Measurements from ENCODE around the gene CES3. TPM values are rescaled to one million over a fixed set of nuclear protein-coding genes. Genes with fewer than 3 reads are reported as not detected.

The CES3 gene
- polyA plus RNA-seq, 4 donors = 1.8 to 3.6 (median 2.4) TPM

DNA sequence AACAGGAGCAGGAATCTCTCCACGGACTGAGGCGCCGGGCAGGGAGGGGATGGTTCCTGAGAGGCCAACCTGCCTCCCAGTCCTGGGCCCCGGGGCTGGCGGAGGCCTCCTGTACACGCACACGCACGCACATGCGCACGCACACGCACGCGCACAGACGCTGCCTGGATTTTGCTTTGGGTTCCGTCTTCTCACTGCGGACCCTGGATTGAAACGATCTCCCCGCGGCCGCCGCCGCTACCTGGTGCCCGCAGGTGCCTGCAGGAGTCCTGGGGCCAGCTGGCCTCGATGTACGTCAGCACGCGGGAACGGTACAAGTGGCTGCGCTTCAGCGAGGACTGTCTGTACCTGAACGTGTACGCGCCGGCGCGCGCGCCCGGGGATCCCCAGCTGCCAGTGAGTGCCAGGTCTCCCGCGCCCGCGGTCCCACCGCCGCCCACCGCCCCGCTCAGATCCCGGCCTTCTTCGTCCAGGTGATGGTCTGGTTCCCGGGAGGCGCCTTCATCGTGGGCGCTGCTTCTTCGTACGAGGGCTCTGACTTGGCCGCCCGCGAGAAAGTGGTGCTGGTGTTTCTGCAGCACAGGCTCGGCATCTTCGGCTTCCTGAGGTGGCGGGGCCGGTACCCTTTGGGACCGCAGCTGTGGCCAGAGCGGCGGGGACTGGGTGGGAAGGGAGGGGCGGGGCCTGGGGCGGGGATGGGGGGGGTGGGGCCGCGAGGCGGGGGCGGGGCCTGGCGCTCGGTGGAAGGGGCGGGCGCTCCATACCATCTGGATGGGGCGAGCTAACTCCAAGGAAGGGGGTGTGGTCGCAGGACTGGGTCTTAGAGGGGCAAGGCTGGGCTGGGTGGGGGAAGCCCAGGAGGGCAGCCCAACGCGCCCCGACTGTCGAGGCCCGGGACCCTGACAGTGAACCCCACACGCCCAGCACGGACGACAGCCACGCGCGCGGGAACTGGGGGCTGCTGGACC, 39.6 kb downstream of the CES3 start:
- DNase-seq (ENCODE audit: low read depth in 4 of 4, low spot score in 3 of 4) = no peak

DNA sequence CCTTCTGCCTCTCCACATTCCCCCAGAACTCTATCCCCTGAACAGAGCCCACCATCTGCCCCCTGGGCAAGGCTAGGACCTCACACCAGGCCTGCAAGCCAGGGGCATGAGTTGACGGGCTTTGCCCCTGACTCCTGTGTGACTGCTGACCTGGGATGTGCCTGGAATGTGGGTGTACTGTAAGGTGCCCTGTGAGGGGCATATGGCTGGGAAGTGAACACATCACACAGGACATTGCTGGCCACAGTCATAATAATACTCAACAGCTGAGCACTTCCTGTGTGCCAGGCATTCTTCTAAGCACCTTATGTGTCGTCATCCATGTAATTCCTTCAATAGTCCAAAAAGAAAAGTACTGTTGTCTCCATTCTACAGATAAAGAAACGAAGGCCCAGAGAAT, 40.7 kb downstream of the CES3 start:
- DNase-seq (ENCODE audit: low read depth in 4 of 4, low spot score in 3 of 4) = no peak

DNA sequence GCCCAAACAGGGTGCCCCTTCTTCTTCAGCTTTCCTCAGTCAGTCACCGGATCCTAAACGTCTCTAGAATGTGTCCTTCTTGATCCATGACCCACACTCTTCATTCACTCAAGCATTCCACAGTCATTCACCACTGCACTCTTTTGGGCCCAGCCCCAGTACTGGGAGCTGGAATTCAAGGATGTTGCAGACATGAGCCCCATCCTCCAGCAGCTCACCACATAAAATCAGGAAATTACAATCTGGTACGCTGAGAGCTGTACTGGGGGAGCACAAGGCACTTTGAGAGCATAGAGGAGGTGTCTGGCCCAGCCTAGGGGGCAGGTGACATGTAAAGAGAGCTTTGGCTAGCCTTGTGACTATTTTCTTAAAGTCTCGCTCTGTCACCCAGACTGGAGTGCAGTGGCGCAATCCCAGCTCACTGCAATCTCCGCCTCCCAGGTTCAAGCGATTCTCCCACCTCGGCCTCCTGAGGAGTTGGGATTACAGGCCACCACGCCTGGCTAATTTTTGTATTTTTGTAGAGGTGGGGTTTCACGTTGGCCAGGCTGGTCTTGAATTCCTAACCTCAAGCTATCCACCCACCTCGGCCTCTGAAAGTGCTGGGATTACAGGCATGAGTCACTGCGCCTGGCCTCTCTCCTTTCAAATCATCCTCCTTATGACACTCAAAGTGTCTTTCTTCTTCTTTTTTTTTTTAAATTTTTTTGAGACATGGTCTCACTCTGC, 46.0 kb downstream of the CES3 start:
- no peak for DNase-seq (ENCODE audit: low read depth in 4 of 4, low spot score in 3 of 4)

DNA sequence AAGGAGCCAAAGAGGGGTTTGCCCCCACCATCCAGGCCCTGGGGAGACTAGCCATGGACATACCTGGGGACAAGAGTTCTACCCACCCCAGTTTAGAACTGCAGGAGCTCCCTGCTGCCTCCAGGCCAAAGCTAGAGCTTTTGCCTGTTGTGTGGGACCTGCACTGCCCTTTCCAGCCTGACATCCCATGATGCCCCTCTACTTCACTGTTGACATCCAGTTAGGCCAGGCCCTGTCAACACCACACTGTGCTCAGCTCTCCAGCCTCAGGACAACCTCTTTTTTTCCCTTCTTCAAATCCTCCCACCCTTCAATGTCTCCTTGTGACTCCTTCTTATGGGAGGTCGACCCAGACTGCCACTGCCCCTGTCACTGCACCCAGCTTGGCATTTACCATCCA, 48.1 kb downstream of the CES3 start:
- DNase-seq (ENCODE audit: low read depth in 4 of 4, low spot score in 3 of 4) = no peak

DNA sequence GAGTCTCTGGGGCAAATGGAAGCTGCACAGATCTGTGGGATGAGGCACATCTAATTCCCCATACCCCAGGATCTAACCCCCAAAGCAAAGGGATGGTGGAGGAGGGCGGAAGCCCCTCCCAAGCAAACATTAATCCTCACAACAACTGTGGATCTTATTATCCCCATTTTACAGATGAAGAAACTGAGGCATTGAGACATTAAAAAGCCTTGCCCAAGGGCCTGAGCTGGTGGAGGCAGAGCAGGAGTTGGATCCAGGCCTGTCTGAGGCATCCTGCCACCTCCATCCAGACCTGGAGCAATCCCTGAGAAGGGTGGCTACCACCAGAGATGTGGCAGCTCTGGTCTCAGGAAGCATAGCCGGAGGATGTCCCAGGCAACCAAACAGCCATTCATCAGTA, 50.2 kb downstream of the CES3 start:
- no peak for DNase-seq (ENCODE audit: low read depth in 4 of 4, low spot score in 3 of 4)

DNA sequence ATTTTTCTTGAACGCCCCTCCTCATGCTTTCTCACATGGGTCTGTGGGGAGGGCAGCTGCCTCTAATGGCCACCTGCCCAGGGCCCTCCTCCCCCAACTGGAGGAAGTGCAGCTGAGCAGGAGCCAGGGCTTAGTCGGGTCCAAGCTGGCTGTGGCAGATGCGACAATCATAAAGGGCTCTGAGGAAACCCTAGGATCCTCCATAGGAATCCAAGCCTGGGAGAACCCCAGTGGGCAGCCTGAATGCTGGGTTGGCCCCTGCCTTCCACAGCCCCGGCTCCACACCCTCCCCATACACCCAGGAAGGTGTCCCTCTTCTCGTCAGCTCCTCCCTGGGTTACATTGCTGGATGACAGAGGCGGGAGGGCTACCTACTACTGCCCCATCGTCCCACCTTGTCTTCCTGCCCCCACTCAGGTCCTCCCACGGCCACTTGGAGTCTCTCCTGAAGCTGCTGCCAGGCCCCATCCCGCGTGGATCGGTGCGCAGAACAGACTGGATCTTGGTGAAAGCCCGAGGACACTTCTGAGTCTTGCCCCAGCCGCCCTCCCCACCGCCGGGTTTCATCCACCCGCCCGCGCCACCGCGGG, 52.3 kb downstream of the CES3 start:
- DNase-seq (ENCODE audit: low read depth in 4 of 4, low spot score in 3 of 4) = no peak

DNA sequence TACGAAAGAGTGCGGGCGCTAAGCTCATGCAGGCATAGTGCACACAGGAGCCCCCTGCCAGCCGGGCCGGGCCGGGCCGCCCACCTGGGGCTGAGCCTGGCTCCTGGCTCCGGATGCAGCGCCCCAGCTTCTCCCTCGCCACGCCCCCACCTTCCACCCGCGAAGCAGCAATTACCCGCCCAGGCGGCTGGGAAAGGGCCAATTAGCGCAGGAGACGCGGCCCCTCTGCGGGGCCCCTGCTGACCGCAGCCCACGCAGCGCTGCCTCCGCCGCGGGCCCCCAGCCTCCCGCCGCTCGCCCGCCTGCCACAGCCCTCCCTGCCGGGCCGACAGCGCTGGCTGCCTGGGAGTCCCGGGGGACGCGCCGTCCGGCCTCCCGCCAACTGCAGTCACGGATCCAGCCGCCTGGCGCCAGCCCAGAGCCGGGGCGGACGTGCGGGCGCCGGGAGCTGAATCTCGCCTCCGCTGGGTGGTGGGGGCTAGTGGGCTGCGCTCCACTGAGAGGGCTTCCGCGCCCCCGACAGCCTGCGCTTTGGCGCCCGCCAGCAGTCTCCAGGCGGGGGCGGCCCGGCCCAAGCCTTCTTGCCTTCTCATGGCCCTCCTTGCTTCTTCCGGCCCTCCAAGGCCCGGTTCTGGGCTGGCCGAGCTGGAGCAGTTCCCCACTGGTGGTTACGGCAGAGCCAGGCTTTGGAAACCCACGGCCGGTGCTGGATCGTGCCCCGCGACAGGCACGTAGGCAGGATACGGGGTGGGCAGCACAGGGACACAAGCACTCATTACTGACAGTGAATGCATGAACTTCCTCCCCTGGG, 53.0 kb downstream of the CES3 start:
- DNase-seq (ENCODE audit: low read depth in 4 of 4, low spot score in 3 of 4) = peak in 3 of 4 donors; percentile 77 to 85 (median 81)

DNA sequence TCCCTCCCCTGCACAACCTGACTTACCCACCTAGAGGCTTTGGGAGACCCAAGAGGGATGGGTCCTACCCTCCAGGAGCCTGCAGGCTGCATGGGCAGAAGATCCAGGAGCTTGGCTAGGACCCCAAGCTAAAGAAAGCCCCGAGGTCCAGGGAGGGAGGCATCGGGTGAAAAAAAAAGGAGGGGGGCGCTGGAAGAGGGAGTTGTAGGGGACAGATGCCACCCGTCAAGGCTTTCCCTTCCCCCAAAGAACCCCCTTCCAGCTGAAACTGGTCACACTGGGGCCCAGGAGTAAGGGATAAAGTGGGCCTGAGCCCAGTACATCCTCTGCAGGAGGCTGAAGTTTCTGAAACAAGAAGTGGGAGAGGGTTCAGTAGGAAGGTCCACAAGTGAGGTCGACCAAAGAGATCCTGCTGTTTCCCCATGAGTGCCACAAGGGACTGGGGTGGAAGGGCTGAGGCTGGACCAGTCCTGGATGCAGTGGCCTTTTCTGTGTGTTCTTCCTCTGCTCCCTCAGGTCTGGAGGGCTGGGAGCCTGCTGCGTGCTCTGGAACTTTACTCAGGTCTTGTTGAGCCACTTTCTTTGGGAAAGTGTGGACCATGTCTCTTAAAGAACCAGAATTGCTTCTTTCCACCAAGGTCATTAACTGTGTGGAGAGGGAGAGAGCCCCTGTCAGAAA, 53.7 kb downstream of the CES3 start:
- no peak for DNase-seq (ENCODE audit: low read depth in 4 of 4, low spot score in 3 of 4)

DNA sequence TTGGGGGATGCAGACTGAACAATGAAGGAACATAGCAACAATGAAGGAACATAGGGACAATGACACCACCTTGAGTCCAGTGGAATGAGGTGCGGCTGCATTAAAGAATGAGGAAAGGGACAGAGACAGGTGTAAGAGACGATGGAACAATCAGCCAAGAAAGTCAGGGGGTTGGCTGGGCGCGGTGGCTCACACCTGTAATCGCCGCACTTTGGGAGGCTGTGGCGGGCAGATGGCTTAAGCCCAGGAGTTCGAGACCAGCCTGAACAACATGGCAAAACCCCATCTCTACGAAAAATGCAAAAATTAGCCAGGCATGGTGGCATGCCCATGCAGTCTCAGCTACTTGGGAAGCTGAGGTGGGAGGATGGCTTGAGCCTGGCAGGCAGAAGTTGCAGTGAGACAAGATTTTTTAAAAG, 54.3 kb downstream of the CES3 start:
- DNase-seq (ENCODE audit: low read depth in 4 of 4, low spot score in 3 of 4) = no peak

DNA sequence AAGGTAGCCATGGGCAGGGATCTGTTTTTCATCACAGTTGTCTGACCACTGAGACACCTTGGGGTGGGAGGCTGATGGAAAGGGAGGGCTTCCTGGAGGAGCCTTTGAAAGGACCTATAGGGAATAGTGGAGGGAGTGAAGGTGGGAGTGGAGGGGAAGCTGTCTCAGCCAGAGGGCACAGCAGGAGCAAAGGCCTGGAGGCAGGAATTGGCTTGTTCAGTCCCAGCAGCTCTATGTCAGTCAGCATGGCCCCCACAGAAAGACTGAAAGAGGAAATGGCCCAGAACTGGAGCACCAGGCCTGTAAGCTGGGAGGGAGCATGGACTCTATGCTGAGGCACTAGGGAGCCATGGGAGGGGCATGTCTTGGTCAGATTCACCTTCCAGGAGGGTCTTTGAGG, 55.1 kb downstream of the CES3 start:
- no peak for DNase-seq (ENCODE audit: low read depth in 4 of 4, low spot score in 3 of 4)

DNA sequence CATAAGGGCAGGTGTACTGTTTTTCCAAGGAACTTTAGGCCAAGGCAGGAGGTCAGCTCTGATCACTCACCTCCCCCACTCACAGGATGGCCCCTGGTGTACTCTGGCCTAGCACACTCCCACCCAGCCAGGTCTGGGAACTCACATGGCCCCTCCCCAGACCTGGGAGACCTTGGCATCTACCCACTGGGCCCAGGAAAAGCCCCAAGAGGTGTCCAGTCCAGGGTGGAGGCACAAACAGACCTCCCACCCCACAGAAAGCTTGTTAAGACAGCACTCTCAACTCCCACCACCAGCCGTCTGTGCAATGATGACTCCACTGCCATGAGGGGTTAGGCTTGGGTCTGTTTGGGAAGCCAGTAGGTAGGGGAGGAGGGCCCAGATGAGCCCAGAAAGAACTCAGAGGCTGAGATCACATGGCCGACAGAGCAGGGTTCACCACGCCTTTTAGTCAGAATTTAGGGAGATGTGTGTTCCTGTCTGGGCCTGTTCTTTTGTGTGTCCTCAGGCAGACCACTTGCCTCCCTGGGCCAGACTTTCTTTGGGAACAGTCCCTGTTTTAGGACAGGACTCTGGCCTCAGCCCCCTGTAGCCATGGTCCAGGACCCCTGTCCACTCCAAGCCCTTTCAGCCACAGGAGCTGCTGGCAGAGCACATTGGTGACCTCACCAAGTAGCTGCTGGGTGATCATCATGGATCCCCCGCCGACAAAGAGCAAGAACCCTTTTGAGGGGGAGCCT, 55.8 kb downstream of the CES3 start:
- DNase-seq (ENCODE audit: low read depth in 4 of 4, low spot score in 3 of 4) = no peak

DNA sequence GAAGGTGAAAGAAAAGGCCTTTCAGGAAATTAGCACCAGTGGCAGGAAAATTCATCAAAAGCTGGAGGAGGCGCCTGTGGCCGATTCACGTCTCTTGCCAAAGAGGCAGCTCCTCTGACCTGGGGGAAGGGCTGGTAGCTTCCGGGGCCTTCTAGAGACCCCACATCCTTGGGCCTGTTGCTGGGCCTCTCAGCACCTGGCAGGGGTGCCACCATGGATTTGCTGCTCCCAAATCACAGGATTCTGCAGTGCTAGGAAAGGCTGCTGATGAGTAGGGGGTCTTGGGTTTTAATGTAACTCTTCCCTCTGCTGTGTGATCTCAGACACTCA, 56.3 kb downstream of the CES3 start:
- no peak for DNase-seq (ENCODE audit: low read depth in 4 of 4, low spot score in 3 of 4)

DNA sequence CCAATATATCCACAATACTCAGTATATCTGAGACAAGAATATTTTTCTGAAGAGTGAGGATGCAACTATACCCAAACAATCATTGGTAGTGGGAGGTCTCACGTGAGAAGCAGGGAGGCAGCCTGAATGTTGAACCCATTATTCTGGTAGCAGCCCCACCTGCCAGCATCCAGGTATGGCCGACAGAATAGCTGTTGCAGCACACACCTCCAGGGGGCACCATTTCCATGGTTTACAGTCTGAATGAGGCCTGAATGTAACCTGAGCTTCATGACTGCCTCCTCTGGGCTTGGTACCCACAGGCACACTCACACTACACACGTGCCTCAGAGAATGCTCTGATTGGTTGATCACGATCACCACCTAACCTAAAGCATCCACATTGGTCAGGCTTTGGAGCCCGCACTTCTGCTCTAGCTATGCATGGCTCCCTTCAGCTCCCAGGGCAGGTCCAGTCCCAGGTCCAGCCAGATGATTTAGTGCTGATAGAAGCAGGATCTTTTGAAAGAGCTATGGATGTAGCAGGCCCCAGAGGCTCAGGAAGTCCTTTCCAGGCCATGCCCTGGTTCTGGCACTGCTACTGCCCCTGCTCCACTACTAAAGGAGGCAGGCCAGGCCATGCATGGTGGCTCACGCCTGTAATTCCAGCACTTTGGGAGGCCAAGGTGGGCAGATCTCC, 56.9 kb downstream of the CES3 start:
- DNase-seq (ENCODE audit: low read depth in 4 of 4, low spot score in 3 of 4) = no peak

DNA sequence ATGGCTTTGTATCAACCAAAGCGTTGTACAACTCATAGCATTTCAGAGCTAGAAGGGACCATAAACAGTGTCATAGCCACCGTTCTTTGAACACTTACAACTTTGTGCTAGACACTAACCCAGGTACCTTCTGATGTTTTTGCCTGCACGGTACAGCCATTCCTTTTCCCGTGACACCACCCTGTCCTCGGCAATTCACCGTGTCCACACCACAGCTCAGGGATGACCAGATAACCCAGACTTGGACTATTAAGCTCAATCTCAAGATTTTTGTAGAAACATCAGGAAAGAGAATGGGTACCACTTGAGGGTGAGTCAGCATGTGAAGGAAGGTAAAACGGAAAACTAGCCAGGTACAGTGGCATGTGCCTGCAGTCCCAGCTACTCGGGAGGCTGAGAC, 58.1 kb downstream of the CES3 start:
- DNase-seq (ENCODE audit: low read depth in 4 of 4, low spot score in 3 of 4) = no peak

DNA sequence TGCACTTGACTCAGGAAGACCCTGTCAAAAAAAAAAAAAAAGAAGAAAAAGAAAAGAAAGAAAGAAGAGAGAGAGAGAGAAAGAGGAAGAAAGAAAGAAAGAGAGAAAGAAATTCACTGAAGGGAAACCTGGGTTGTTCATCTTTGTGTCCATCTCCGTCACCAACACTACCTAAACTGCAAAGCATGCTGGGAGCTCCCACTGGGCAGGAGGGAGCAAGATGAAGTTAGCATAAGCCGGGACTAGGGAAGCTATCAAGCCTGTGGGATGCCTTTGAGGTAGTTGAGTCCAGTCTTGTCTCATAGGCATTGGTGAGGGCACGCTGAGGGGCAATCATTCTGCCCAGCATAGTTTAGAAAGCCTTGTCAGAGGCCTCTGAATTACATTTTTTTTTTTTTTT, 60.3 kb downstream of the CES3 start:
- no peak for DNase-seq (ENCODE audit: low read depth in 4 of 4, low spot score in 3 of 4)

DNA sequence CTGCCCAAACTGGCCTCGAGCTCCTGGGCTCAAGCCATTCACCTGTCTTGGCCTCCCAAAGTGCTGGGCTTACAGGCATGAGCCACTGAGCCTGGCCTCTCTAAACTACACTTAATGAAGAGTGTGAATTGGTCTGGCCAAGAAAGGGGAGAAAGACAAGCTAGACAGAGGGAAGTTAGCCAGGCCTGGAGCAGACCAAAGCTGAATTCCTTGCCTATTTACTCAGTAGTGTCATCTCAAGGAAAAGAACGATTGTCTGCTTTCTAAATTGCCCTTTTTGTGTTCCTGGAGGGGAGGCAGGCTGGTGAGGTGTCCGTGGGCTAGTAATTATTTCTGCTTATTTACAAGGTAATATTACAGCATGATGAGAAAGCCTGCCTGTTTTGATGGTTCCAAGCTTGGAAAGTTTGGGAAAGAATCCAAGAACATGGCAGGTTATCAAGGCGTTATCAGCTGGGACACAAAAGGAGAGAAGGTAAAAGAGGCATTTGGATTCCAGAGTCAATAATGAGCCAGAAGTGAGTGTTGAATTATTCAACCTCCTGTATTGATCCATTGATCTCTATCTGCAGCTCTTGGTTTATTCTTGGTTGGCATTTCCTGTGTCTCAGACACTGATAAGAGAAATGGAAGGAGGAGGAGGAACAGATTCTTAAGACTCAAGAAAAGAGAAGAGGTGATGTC, 61.6 kb downstream of the CES3 start:
- no peak for DNase-seq (ENCODE audit: low read depth in 4 of 4, low spot score in 3 of 4)

DNA sequence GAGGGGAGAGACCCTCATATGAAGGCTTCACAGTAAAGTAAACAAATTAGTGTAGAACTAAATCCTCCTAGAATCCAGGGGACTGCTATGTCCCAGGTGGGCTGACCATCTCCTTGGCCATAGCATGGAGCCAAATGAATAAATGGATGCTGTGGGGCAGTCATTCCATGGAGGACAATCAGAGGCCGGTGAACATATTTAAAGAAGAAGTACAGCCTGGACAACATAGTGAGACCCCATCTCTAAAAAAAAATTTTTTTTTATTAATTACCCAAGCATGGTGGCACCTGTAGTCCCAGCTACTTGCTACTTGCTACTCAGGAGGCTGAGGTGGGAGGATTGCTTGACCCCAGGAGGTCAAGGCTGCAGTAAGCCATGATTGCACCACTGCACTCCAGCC, 62.6 kb downstream of the CES3 start:
- DNase-seq (ENCODE audit: low read depth in 4 of 4, low spot score in 3 of 4) = no peak

Measured in right renal pelvis (tissue), 4 donors.